GM18508 (cell line): ENCODE results near the gene ORC4.
A peak's percentile ranks its signal among the peaks of the same experiment; 100 is the strongest.
"Not testable (repeated sequence)": the region's sequence is repeated elsewhere in the genome, so short reads cannot be mapped to it uniquely, and the experiment has no call there.

Source experiments
- ATAC-seq: cut with Tn5 transposase; IDR thresholded peaks from one replicate; pipeline ENCODE4 v1.9.1; 2021; ENCODE audit warnings: moderate number of reproducible peaks; ENCODE audit not compliant: insufficient read depth, unreplicated experiment

The ORC4 gene

DNA sequence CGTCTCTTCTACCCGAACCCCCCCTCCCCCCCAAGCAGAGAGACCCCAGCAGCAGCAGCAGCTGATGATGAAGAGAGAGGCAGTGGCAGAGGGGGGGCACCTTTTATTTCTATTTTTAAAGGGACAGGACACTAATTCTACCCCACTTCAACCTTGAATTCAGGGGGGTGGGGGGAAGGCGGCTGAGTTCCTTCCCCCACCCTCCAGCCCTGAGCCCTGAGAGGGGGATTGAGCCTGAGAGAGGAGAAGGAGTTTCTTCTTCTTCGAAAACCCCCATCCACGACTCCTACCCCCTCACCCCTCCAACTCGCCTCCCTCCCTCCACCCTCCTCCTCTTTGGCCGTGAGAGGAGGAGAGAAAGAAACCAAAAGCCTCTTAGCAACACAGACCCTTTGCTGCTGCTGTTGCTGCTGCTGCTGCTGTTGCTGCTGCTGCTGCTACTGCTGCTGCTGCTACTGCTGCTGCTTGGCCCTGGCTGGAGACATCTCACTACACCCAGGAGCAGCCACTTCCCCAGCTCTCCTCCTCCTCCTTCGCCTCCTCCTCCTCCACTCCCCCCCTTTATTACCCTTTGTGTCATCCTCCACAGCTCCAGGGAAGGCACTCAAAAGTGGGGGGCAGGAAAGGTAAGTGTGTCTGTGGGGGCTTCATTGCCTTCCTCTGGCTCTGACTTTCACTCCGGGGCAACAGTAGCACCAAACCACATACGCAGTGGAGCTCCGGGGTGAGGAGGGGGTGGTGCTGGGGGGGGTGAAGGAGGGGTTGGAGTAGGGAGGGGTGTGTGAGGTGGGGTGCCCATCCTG is 723 bp upstream of the ORC4 start, which contains the start of gene MBD5:
MBD5 (plus strand) TSS at position 33 of the 803 bp plus-strand sequence.
- peak; percentile 27 for ATAC-seq

DNA sequence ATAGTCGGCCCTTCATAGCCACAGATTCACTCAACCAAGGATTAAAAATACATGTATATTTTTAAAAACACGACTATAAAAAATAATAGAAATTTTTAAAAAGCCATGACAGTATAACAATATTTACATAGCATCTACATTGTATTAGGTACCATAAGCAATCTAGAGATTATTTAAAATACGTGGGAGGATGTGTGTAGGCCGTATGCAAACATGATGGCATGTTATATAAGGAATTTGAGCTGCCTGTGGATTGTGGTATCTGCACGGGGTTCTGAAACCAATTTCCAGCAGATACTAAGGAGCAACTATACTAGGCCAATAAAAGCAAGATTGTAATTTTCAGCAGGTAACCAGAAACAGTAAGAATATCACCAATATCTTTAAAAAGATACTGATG is 5.9 kb downstream of the ORC4 start:
- no peak for ATAC-seq

DNA sequence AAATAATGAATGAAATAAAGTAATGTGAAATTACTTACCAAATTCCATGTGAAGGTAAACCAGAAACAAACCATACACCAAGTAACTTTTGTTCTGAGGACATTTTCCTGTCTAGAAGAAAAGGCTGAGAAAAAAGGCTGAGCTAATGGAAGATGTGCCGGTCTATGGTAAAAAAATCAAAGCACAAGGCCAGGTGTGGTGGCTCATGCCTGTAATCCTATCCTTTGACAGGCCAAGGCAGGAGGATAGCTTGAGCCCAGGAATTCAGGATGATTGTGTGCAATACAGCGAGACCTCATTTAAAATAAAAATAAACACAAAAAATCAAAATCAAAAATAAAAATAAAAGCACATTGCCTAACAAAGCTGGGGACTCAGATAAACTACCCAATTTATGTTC is 6.7 kb downstream of the ORC4 start:
- no peak for ATAC-seq

DNA sequence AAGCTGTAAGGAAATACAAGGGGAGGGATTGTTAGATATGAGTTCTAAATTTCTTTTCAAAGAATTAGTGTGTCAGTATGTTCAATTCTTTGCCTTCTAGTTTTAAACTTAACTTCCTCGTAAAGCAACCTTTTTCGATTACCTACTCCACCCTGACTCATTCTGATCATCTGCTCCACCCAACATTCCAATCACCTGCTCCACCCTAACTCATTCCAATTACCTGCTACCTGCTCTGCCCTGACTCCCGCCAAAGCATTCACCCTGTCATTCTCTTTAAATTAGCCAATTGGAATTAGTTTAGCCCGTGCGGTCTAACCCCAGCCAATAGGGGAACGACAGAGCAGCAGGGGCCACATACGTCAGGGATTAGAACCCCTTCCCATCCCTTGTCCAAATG is 12.1 kb downstream of the ORC4 start:
- ATAC-seq: not testable (repeated sequence)

DNA sequence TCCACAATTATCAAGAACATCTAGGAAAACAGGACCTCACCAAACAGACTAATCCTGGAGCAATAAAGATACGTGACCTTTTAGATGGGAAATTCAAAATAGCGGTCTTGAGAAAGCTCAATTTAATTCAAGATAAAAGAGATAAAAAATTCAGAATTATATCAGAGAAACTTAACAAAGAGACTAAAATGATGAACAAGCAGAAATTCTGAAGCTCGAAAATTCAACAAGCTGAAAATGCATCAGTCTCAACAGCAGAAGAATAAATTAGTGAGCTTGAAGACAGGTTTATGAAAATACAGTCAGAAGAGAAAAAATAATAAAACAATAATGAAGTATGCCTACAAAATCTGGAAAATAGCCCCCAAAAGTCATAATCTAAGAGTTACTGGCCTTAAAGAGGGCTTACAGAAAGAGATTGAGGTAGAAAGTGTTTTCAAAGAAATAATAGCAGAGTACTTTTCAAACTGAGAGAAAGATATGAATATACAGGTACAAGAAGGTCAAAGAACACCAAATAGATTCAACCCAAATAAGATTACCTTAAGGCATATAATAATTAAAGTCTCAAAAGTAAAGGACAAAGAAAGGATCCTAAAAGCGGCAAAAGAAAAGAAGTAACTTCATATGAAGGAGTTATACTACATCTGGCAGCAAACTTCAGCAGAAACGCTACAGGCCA is 13.2 kb downstream of the ORC4 start:
- no peak for ATAC-seq

DNA sequence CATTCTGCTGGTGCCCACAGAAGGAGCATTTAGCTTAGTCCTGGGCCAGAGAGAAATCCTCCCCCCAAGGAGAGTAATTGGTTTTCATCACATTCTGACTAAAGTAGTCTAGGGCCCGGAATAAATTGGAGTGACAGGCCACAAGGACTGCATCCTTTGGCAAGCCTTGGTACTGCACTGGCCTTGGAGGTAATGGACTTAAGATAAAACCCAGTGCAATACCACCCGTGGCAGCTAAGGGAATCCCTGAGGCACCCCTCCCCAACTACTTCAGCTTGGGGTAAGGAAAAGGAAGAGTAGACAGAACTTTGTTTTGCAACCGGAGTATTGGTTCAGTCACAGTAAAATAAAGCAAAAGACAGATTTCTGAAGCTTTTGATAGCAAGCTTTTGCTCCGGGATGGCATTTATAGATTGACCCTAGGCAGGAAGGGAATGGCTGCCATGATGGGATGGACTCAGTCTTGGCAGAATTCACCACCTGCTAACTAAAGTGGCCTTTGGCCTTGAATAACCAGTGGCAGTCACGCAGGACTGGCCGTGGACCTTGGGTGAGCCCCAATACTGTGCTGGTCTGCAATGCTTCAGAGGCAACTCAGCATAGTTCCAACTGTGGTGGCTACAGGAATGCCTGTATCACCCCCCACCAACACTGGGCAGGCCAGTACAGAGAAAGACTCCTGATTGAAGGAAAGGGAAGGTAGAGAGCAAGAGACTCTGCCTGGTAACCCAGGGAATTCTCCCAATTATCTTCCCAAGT is 14.1 kb downstream of the ORC4 start:
- ATAC-seq: no peak

DNA sequence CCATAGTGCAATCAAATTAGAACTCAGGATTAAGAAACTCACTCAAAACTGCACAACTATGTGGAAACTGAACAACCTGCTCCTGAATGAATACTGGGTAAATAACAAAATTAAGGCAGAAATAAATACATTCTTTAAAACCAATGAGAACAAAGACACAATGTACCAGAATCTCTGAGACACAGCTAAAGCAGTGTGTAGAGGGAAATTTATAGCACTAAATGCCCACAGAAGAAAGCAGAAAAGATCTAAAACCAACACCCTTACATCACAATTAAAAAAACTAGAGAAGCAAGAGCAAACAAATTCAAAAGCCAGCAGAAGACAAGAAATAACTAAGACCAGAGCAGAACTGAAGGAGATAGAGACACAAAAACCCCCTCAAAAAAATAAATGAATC is 18.1 kb downstream of the ORC4 start:
- not testable (repeated sequence) for ATAC-seq

DNA sequence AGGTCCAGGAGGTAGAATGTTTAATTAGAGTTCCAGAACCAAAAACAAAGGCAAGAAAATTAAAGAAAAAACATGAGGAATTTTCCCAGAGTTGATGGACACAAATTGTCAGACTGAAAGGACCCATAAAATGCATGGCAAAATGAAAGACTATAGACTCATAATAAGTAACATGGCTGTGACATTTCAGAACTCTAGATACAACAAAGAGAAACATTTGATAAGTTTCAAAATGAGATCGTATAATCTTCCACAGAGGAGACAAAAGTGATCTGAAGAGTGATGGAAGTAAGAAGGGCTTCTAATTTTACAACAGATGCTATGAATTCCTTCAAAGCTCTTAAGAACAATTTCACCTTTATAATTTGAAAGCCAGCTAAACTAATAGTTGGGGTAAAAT is 20.4 kb downstream of the ORC4 start:
- no peak for ATAC-seq

DNA sequence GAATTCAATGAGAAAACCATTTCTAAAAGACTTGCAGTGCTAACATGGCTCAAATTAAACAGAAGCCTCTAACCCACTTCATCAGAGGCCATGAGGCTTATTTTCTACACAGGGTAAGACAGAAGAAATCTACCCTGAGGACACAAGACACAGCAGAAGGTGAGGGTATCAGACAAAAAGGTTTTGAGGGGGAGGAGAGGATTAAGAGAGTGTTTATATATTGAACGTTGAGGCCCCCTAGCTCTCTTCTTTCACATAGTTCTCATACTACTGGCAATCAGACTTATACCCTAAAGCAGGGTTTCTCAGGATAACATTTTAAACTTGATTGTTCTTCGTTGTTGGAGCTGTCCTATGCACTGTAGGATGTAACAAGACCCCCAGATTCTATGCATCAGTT is 21.4 kb downstream of the ORC4 start:
- no peak for ATAC-seq

DNA sequence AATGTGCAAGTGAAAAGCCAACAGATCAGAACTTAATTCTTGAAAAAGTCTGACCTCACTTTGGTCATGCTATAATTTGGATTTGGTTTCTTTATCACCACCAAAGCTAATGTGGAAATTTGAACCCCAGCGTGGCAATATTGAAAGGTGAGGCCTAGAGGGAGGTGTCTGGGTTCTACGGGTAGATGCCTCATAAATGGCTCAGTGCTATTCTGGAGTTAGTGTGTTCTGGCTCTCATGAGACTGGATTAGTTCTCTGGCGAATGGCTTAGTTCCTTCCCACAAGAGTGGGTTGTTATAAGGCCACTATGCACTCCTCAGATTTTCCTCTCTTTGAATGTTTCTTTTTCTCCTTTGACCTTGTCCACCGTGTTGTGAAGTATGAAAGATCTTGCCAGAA is 22.3 kb downstream of the ORC4 start:
- ATAC-seq: no peak

DNA sequence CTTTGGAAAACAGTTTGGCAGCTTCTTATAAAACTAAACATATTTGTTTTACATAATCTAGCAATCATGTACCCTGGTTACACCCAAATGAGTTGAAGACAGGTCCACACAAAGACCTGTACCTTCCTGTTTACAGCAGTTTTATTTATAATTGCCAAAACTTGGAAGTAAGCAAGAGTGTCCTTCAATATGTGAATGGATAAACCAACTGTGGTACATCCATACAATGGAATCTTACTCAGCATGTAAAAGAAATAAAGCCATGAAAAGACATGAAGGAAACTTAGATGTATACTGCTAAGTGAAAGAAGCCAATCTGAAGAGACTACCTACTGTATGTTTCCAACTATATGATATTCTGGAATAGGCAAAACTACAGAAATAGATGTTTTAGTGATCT is 23.7 kb downstream of the ORC4 start:
- no peak for ATAC-seq

DNA sequence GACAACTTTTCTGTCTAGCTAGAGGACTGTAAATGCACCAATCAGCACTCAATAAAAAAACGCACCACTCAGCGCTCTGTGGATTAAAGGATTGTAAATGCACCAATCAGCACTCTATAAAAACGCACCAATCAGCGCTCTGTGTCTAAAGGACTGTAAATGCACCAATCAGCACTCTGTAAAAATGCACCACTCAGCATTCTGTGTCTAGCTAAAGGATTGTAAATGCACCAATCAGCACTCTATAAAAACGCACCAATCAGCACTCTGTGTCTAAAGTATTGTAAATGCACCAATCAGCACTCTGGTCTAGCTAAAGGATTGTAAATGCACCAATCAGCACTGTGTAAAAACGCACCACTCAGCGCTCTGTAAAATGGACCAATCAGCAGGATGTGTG is 25.6 kb downstream of the ORC4 start:
- ATAC-seq: not testable (repeated sequence)

DNA sequence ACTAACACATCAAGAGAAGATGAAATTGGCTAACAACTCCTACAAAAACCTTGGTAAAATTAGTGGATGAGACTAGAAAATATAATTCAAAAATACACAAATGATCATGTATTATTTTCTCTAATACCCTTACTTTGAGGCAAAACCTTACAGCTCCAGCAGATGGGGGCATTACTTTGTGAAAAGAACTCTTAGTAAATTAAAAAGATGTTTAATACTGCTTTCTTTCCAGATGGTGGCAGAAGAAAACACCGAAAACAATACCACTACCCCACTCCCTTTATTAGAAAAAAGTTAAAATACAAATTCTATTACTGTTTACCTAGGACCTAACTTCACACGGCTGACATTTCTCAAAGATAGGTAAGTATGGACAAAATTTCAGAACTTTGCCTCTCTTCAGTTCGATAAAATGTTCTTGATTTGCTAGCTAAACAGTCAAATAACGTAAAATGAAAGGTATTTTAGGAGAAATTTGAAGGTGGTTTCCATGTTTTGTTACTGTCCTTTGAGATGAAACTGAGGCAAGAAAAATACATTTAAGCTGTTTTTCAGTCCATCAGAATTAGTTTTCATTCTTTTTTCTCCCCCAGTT is 30.6 kb downstream of the ORC4 start:
- ATAC-seq: peak; percentile 72

DNA sequence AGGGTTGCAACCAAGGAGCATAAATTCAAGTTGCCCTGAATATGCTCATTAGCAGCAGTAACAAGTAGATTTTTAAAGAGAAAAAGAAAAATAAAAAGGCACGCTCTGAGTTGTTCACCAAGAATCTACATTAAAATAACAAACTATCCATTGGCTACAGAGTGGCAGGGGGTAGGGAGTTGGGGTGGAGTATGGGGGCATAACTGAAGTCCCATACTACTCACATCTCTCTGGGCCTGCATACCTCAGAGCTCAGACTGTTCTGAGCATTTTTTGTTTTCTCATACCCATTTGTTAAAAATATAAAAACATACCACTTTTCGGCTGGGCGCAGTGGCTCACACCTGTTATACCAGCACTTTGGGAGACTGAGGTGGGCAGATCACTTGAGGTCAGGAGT is 31.4 kb downstream of the ORC4 start:
- no peak for ATAC-seq

DNA sequence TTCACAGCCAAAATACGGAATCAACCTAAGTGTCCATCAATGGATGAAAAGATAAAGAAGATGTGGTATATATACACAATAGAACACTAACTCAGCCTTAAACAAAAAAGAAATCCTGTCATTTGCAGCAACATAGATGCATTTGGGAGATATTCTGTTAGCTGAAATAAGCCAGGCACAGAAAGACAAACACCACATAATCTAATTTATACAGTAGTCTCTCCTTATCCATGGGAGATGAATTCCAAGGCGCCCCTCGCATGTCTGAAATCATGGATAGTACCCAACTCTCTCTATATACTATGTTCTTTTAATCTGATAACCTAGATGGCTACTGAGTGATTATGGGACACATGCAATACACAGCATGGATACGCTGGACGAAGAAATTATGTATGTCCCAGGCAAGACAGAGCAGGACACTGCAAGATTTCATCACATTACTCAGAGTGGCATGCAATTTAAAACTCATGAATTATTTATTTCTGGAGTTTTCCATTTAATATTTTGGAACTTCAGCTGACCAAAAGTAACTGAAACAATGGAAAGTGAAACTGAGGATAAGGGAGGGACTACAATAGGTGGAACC is 39.5 kb downstream of the ORC4 start:
- no peak for ATAC-seq

DNA sequence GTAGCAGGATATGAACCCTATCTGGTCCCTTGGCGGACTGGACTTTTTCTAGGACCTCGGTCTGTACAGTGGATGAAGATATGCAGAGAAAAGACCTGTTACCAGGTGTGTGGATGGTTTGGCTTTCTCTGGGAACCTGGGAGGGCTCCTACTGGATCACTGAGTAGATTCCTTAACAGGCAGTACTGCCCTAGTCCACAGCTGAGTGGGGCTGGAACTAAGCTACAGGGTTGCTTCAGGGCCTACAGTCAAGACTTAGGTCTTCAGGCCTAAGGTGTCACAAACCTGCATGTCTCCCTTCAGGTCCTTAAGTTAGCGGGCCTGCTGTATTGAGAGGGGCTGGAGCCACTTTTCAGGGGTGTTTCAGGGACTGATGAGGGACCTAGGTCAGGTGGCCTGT is 42.9 kb downstream of the ORC4 start:
- ATAC-seq: no peak

DNA sequence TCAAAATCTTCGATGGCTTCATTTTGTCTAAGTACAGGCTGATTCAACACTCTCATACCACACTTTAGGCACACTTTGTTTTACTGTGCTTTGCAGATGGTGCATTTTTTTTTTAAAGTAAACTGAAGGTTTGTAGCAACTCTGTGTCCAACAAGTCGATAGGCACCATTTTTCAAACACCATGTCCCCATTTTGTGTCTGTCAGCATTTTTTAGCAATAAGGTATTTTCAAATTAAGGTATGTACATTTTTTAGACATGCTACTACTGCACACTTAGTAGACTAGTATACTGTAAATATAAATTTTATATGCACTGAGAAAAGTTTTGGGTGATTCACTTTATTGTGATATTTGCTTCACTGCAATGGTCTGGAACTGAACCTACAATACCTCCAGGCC is 44.4 kb downstream of the ORC4 start:
- no peak for ATAC-seq

DNA sequence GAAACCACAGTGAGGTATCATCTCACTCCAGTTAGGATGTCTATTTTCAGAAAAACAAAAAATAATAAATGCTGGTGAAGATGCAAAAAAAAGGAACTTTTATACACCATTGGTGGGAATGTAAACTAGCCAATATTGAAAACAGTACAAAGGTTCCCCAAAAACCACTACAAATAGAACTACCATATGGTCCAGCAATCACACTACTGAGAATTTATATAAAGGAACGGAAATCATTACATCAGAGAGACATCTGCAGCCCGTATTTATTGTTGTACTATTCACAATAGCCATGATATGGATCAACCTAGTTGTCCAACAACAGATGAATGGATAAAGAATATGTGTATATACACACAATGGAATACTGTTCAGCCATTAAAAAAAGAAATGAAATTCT is 52.0 kb downstream of the ORC4 start:
- no peak for ATAC-seq

DNA sequence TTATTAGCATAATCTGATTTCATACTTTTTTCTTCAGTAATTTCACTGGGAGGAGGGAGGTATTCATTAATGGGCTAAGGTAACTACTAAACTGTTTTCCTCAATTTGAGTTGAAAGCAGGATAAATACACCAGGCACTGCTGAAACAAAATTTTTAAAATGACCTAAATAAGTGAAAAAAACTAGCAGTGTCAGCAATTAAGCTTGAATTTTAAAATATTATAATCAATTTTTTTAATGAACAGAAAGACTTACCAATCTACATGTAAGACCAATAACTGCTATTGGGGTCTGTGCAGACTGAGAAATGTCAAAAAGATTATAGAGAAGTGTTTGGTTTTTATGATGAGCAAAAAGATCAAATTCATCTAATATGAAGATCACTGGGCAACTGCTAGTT is 68.4 kb downstream of the ORC4 start:
- no peak for ATAC-seq

DNA sequence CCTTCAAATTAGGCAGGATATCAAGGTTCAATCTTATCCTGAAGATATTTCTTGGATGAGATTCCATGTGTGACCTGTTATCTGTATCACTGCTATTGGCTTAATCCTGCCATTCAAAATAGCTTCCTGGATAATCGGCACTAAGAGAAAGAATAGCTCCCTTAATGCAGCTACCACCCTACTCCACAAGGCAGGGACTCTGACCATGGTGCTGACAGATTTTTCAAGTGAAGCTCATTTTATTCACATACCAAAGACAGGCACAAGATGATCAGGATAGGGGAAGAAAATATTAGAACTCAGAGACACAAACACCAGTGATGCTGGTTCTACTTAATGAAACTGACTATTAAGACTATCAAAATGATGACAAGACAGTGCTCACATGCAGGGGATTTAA is 74.9 kb downstream of the ORC4 start:
- no peak for ATAC-seq
